ENCODE measurements around the gene RACK1. TPM values are rescaled to one million over a fixed set of nuclear protein-coding genes. Genes with fewer than 3 reads are reported as not detected.

The RACK1 gene
- total and polyA plus RNA-seq, 2 of the 13 experiments (the other 11 are each of a cell fraction or from before 2014, with no cell fraction given), result 2,514 to 6,141 TPM

DNA sequence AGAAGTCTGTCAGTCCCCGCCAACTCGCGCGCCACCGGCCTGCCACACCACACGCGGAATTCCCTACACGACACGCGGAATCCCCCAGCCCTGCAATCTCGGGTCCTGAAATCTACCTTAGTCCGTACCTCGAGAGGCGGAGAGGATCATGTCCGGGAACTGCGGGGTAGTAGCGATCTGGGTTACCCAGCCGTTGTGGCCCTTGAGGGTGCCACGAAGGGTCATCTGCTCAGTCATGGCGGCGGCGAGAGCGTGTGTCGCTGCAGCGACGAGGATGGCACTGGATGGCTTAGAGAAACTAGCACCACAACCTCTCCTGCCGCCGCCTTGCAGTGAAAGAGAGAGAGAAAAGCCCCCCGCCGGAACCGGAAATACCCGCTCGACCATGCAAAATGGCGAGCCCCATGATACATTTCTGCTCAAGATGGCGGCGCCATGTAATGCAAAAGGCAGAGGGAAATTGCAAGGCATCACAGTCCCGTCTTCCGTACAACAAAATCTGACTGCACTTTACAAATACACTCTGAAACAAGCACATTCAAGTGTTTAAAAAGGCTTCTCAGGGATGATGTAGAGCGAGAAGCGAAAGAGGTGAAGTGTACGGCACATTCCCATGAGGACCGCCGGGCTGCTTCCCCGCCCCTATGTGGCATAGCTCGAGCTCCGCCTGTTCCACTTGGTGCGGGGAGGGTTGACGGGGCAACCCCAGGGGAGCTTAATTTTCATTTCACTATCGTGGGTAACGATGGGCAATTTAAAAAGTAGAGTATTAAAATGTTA is at the start of gene RACK1 (continued):
- TF ChIP-seq, protein P1, sequence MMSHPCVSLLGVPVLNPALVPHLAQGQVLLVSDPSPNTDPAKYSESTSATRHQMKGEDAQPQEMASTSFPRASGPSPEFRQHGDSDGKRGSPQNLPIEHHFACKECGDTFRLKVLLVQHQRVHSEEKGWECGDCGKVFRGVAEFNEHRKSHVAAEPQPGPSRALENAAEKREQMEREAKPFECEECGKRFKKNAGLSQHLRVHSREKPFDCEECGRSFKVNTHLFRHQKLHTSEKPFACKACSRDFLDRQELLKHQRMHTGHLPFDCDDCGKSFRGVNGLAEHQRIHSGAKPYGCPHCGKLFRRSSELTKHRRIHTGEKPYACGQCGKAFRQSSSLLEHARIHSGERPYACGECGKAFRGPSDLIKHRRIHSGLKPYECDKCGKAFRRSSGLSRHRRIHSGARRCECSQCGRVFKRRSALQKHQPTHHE (CRISPR knock-in tag; IDR thresholded peaks at IDR 0.05; ENCODE audit: borderline replicate concordance), result peak; percentile 43; the same call in 1 of the 2 replicates
- TF ChIP-seq, protein P2, sequence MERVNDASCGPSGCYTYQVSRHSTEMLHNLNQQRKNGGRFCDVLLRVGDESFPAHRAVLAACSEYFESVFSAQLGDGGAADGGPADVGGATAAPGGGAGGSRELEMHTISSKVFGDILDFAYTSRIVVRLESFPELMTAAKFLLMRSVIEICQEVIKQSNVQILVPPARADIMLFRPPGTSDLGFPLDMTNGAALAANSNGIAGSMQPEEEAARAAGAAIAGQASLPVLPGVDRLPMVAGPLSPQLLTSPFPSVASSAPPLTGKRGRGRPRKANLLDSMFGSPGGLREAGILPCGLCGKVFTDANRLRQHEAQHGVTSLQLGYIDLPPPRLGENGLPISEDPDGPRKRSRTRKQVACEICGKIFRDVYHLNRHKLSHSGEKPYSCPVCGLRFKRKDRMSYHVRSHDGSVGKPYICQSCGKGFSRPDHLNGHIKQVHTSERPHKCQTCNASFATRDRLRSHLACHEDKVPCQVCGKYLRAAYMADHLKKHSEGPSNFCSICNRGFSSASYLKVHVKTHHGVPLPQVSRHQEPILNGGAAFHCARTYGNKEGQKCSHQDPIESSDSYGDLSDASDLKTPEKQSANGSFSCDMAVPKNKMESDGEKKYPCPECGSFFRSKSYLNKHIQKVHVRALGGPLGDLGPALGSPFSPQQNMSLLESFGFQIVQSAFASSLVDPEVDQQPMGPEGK (CRISPR knock-in tag; IDR thresholded peaks at IDR 0.05), result peak; percentile 35
- TF ChIP-seq, protein P3, sequence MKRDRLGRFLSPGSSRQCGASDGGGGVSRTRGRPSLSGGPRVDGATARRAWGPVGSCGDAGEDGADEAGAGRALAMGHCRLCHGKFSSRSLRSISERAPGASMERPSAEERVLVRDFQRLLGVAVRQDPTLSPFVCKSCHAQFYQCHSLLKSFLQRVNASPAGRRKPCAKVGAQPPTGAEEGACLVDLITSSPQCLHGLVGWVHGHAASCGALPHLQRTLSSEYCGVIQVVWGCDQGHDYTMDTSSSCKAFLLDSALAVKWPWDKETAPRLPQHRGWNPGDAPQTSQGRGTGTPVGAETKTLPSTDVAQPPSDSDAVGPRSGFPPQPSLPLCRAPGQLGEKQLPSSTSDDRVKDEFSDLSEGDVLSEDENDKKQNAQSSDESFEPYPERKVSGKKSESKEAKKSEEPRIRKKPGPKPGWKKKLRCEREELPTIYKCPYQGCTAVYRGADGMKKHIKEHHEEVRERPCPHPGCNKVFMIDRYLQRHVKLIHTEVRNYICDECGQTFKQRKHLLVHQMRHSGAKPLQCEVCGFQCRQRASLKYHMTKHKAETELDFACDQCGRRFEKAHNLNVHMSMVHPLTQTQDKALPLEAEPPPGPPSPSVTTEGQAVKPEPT (CRISPR knock-in tag; IDR thresholded peaks at IDR 0.05; ENCODE audit: low read depth), result peak; percentile 79; the same call in 1 of the 2 replicates
- peak; percentile 85 for TF ChIP-seq ZC3H4 (CRISPR knock-in tag; IDR thresholded peaks at IDR 0.05; ENCODE audit: borderline replicate concordance)
- no peak for TF ChIP-seq ZFP82 (CRISPR knock-in tag; IDR thresholded peaks at IDR 0.05; ENCODE audit: borderline replicate concordance)
- TF ChIP-seq, protein P4, sequence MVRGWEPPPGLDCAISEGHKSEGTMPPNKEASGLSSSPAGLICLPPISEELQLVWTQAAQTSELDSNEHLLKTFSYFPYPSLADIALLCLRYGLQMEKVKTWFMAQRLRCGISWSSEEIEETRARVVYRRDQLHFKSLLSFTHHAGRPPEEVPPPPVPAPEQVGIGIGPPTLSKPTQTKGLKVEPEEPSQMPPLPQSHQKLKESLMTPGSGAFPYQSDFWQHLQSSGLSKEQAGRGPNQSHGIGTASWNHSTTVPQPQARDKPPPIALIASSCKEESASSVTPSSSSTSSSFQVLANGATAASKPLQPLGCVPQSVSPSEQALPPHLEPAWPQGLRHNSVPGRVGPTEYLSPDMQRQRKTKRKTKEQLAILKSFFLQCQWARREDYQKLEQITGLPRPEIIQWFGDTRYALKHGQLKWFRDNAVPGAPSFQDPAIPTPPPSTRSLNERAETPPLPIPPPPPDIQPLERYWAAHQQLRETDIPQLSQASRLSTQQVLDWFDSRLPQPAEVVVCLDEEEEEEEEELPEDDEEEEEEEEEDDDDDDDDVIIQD (CRISPR knock-in tag; IDR thresholded peaks at IDR 0.05; ENCODE audit: low read depth), result no peak
- no peak for TF ChIP-seq SUZ12 (IDR thresholded peaks at IDR 0.05; ENCODE audit: low read depth, low read length)
- peak; percentile 45; the same call in 1 of the 2 replicates for TF ChIP-seq TOPORS (CRISPR knock-in tag; IDR thresholded peaks at IDR 0.05)
- TF ChIP-seq, protein P5, sequence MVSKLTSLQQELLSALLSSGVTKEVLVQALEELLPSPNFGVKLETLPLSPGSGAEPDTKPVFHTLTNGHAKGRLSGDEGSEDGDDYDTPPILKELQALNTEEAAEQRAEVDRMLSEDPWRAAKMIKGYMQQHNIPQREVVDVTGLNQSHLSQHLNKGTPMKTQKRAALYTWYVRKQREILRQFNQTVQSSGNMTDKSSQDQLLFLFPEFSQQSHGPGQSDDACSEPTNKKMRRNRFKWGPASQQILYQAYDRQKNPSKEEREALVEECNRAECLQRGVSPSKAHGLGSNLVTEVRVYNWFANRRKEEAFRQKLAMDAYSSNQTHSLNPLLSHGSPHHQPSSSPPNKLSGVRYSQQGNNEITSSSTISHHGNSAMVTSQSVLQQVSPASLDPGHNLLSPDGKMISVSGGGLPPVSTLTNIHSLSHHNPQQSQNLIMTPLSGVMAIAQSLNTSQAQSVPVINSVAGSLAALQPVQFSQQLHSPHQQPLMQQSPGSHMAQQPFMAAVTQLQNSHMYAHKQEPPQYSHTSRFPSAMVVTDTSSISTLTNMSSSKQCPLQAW (CRISPR knock-in tag; IDR thresholded peaks at IDR 0.05), result peak; percentile 60
- TF ChIP-seq, protein P6, sequence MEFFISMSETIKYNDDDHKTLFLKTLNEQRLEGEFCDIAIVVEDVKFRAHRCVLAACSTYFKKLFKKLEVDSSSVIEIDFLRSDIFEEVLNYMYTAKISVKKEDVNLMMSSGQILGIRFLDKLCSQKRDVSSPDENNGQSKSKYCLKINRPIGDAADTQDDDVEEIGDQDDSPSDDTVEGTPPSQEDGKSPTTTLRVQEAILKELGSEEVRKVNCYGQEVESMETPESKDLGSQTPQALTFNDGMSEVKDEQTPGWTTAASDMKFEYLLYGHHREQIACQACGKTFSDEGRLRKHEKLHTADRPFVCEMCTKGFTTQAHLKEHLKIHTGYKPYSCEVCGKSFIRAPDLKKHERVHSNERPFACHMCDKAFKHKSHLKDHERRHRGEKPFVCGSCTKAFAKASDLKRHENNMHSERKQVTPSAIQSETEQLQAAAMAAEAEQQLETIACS (CRISPR knock-in tag; IDR thresholded peaks at IDR 0.05), result no peak
- TF ChIP-seq CEBPB (IDR thresholded peaks at IDR 0.05; ENCODE audit: borderline replicate concordance, low read depth, low read length), result no peak
- TF ChIP-seq ZNF558 (CRISPR knock-in tag; IDR thresholded peaks at IDR 0.05; ENCODE audit: borderline replicate concordance), result peak; percentile 89
- TF ChIP-seq, protein P7, sequence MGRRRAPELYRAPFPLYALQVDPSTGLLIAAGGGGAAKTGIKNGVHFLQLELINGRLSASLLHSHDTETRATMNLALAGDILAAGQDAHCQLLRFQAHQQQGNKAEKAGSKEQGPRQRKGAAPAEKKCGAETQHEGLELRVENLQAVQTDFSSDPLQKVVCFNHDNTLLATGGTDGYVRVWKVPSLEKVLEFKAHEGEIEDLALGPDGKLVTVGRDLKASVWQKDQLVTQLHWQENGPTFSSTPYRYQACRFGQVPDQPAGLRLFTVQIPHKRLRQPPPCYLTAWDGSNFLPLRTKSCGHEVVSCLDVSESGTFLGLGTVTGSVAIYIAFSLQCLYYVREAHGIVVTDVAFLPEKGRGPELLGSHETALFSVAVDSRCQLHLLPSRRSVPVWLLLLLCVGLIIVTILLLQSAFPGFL (CRISPR knock-in tag; IDR thresholded peaks at IDR 0.05), result no peak
- TF ChIP-seq MIXL1 (CRISPR knock-in tag; IDR thresholded peaks at IDR 0.05), result no peak
- no peak for TF ChIP-seq ZNF790 (CRISPR knock-in tag; IDR thresholded peaks at IDR 0.05; ENCODE audit: borderline replicate concordance)
- TF ChIP-seq PRPF4 (IDR thresholded peaks at IDR 0.05; ENCODE audit: low read depth, low read length, poor library complexity, severe bottlenecking), result no peak

All from HepG2 (cell line).